Tibial artery (tissue), 4 donors: ENCODE measurements around the gene MC1R.

Experiments used
- DNase-seq, 2 donors: peaks; one replicate each; pipeline ENCODE4 v3.0.0-alpha.2; 2019
- H3K27ac ChIP-seq, 2 donors: fragments of 200-600 bp; sonication (generic) in 1 of 2; 1 replicate in 1 of 2; 2 replicates in 1 of 2; pipeline ENCODE4 v1.5.1; 2018 to 2019; ENCODE audit warnings: mild to moderate bottlenecking in 1 of 2
- H3K27me3 ChIP-seq, 2 donors: fragments of 200-600 bp; sonication (generic) in 1 of 2; one replicate each; pipeline versions ENCODE4 v1.5.1 to v1.6.0; 2016 to 2019
- H3K36me3 ChIP-seq, 3 donors: fragments of 200-600 bp; sonication (generic) in 2 of 3; one replicate each; pipeline ENCODE4 v1.5.1; 2016 to 2019; ENCODE audit warnings: mild to moderate bottlenecking in 2 of 3
- H3K4me1 ChIP-seq, 4 donors: fragments of 200-600 bp; sonication (generic) in 2 of 4; 1 replicate in 3 of 4; 2 replicates in 1 of 4; pipeline ENCODE4 v1.5.1; 2016 to 2019
- H3K4me3 ChIP-seq, 2 donors: fragments of 200-600 bp; sonication (generic) in 1 of 2; 1 replicate in 1 of 2; 2 replicates in 1 of 2; pipeline ENCODE4 v1.5.1; 2018 to 2019; ENCODE audit warnings: mild to moderate bottlenecking in 2 of 2
- H3K9me3 ChIP-seq, 3 donors: fragments of 200-600 bp; sonication (generic) in 1 of 3; one replicate each; pipeline ENCODE4 v1.5.1; 2016 to 2019
- intact Hi-C: fragments of 100-400 bp; cut with DNase I; formaldehyde crosslinking; loops from one replicate; pipeline ENCODE4 v1.15.0; 2023; ENCODE audit warnings: low total_unique reads
- TF ChIP-seq, protein P1 (sequence below), 2 experiments: fragments of 200-600 bp in 1 of 2; fragments of 450-650 bp in 1 of 2; IDR thresholded peaks; one replicate each; pipeline ENCODE4 v1.5.1; 2017 to 2019; ENCODE audit warnings: antibody characterized with exemption in 2 of 2, mild to moderate bottlenecking in 1 of 2, moderate library complexity in 1 of 2

Gene MC1R

DNA sequence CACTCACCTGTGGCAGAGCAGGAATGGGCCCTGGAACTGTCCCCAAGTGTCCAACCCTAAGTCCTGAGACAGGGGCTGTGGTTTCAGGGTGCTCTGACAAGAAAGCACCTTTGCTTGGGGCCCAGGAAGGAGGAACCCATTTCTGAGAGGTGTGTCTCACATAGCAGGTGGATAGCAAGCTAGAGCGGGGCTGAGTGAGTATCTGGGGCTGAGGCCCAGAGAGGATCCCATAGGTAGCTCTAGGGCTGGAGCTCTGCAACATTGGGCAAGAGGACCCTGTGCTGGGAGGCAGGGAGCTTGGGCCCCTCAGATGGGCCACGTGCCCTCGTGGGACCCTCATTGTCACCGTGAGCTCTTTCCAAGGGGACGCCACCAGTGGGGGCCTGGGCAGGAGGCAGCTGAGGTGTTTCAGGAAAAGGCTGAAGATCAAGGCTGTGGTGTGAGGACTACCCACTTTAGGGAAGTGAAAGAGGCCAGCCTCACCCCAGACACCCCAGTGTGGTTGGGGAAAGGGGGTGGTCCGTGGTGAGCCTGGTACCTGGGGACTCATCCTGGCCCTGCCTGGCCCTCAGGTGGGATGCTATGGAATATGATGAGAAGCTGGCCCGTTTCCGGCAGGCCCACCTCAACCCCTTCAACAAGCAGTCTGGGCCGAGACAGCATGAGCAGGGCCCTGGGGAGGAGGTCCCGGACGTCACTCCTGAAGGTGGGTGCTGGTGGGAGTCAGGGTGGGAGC is 35.2 kb downstream of the MC1R start:
- TF ChIP-seq, protein P1, sequence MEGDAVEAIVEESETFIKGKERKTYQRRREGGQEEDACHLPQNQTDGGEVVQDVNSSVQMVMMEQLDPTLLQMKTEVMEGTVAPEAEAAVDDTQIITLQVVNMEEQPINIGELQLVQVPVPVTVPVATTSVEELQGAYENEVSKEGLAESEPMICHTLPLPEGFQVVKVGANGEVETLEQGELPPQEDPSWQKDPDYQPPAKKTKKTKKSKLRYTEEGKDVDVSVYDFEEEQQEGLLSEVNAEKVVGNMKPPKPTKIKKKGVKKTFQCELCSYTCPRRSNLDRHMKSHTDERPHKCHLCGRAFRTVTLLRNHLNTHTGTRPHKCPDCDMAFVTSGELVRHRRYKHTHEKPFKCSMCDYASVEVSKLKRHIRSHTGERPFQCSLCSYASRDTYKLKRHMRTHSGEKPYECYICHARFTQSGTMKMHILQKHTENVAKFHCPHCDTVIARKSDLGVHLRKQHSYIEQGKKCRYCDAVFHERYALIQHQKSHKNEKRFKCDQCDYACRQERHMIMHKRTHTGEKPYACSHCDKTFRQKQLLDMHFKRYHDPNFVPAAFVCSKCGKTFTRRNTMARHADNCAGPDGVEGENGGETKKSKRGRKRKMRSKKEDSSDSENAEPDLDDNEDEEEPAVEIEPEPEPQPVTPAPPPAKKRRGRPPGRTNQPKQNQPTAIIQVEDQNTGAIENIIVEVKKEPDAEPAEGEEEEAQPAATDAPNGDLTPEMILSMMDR (IDR thresholded peaks at IDR 0.05), result no peak
- H3K27ac ChIP-seq, result no peak overlapping the region

DNA sequence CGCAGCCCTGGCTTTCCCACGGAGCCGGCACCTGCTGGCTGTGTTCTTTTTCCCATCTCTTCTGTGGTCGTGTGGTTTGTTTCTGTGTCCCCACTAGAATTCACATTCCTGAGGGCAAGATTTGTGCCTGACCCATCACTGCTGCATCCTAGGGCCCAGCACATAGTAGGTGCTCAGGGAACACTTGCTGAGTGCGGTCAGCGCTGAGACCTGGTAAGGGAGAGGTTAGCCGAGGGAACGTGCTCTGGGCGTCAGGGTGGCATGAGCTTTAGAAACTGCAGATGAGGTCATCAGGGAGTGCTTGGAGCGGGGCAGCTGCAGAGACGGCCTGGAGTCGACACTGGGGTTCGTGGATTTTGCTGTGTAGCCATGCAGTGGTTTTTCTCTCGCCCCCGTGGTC is 35.8 kb downstream of the MC1R start:
- H3K4me1 ChIP-seq, result peaks cover 0 to 7% (median 4%) of the 10 kb centered on the region in 4 donors
- H3K36me3 ChIP-seq, result peaks cover 4 to 47% (median 36%) of the 10 kb centered on the region in 3 donors
- TF ChIP-seq, protein P1 (IDR thresholded peaks at IDR 0.05), result no peak

More for the DNA sequence above, 35.2 kb downstream of the MC1R start:
- no peak overlapping the region for H3K4me3 ChIP-seq
- H3K36me3 ChIP-seq, result peaks cover 1 to 41% (median 31%) of the 10 kb centered on the region in 3 donors
- H3K27me3 ChIP-seq, result no peaks in the 10 kb centered on the region
- no peak for DNase-seq
- peaks cover 0 to 12% (median 9%) of the 10 kb centered on the region in 4 donors for H3K4me1 ChIP-seq
- intact Hi-C loops, result no loop called here
- H3K9me3 ChIP-seq, result no peaks in the 10 kb centered on the region

DNA sequence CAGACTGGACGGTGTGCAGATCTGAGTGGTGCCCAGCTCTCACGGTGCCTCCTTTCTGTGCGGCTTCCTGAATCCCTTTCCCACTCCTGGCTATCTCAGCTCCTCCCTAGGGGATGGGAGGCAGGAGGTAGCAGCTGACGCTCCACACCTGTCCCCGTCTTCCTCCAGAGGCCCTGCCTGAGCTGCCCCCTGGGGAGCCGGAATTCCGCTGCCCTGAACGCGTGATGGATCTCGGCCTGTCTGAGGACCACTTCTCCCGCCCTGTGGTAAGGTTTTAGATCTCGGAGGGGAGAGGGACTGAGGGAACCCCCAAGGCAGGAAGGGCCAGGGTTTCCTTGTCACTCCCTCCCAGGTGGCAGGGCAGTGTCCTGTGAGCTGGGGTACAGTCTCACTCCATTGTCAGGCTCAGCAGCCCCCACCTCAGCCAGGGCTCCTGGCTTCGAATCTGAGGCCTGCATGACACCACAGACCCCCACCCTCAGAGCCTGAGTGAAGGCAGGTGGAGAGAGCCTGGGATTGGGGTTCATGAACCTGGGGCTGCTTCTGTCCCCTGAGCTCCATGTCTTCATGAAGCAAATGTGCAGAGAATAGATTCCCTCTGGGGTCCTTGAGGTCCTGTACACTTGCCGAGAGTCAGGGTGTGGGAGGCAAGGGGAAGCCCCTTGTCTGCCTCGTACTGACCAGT is 36.5 kb downstream of the MC1R start:
- TF ChIP-seq, protein P1 (IDR thresholded peaks at IDR 0.05), result no peak
- Histone ChIP-seq H3K4me3 (no peak overlapping the region), H3K27me3 (no peaks in the 10 kb centered on the region), H3K4me1 (peaks cover 0 to under 1% (median 0%) of the 10 kb centered on the region in 4 donors), H3K9me3 (no peaks in the 10 kb centered on the region), H3K27ac (no peak overlapping the region), H3K36me3 (peaks cover 4 to 54% (median 36%) of the 10 kb centered on the region in 3 donors)
- intact Hi-C loops, result no loop called here
- no peak for DNase-seq

More for the DNA sequence above, 35.8 kb downstream of the MC1R start:
- no peaks in the 10 kb centered on the region for H3K27me3 ChIP-seq
- no peaks in the 10 kb centered on the region for H3K9me3 ChIP-seq
- no peak overlapping the region for H3K27ac ChIP-seq
- H3K4me3 ChIP-seq, result no peak overlapping the region
- no peak for DNase-seq
- intact Hi-C loops, result no loop called here

DNA sequence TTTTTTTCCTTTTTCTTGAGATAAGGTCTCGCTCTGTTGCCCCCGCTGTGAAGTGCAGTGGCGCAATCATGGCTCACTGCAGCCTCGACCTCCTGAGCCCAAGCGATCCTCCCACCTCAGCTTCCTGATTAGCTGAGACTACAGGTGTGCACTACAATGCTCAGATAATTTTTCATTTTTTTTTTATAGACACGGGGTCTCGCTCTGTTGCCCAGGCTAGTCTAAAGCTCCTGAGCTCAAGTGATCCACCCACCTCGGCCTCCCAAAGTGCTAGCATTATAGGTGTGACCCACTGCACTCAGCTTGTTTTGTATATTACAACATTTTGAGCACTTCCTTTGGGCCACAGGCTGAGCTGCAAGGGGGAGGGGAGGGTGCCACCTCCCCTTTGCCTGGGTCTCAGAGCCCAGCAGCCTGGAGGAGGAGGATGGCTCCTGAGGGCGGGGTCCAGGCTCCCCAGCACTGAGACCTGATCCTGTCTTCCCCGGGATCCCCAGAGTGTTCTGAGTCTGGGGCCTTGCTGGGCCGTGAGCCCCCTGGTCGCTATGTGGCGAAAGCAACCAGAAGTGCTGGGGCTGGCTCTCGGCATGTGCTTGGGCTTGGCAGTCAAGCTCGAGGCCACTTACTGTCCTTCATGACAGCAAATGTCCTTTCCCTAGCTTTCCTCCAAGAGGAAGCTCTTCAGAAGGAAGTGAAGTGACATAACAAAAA is 38.0 kb downstream of the MC1R start:
- Histone ChIP-seq H3K4me3 (no peak overlapping the region), H3K4me1 (no peaks in the 10 kb centered on the region), H3K27ac (no peak overlapping the region), H3K36me3 (peaks cover 4 to 69% (median 47%) of the 10 kb centered on the region in 3 donors), H3K9me3 (no peaks in the 10 kb centered on the region), H3K27me3 (no peaks in the 10 kb centered on the region)
- TF ChIP-seq, protein P1 (IDR thresholded peaks at IDR 0.05), result no peak
- intact Hi-C loops, result no loop called here
- DNase-seq, result no peak

DNA sequence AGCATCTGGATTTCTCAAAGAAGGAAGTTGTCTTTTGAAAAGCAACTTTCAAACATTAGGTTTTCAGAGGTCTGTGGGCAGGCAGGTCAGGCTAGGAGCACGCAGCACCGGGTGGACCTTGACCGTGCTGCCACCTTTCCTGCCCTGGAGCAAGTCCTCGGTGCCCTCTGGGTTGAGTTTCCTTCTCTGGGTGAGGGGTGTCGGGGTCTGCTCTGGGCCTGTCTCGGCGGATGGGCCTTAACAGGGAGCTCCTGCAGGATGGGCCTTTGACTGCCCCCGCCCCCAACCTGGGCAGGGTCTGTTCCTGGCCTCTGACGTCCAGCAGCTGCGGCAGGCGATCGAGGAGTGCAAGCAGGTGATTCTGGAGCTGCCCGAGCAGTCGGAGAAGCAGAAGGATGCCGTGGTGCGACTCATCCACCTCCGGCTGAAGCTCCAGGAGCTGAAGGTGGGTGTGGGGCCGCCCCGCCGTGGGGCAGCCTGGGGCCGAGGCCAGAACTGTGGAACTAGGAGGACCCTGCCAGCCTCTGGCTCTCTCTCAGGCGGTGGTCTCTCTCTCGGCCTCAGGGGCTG is 38.6 kb downstream of the MC1R start:
- TF ChIP-seq, protein P1 (IDR thresholded peaks at IDR 0.05), result no peak
- Histone ChIP-seq H3K9me3 (no peaks in the 10 kb centered on the region), H3K27ac (no peak overlapping the region), H3K36me3 (peaks cover 4 to 75% (median 50%) of the 10 kb centered on the region in 3 donors), H3K27me3 (no peaks in the 10 kb centered on the region), H3K4me3 (no peak overlapping the region), H3K4me1 (no peaks in the 10 kb centered on the region)
- intact Hi-C loops, result no loop called here
- no peak for DNase-seq
